Measurements from ENCODE around the gene ZBTB44.
"Not testable (repeated sequence)": the region's sequence is repeated elsewhere in the genome, so short reads cannot be mapped to it uniquely, and the experiment has no call there.

The ZBTB44 gene

DNA sequence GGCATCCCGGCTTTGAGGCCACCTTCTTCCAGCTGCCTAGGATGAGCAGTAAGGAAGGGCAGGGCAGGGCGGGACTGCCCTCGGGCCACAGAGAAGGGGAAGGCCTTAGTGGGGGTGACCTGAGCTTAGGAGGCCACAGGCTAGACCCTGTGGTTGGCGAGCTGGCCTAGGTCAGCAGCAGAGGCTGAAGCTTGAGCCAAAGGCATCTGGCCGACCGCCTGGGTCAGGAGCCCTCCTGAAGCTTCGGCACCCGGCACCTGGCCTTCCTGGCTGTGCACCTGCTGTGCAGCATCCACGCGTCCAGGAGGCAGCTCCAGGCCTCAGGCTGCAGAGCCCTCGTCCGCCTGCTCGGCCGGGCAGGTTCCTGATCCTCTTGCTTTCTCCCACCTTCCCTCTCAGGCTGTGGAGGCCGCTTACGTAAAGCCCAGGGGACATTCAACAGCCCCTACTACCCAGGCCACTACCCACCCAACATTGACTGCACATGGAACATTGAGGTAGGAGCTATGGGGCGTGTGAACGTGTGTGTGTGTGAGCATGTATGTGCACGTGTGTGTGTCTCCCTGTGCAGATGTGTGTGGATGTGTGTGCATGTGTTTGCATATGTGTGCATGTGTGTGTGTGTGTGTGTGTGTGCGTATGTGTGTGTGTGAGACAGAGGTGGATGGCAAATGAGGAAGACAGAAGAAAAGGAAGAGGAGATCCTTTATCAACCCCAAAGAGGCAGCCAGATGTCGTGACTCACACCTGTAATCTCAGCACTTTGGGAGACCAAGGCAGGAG is 120.3 kb downstream of the ZBTB44 start:
- DNase-seq (ENCODE audit: low spot score) = no peak
- TF ChIP-seq, protein P1, sequence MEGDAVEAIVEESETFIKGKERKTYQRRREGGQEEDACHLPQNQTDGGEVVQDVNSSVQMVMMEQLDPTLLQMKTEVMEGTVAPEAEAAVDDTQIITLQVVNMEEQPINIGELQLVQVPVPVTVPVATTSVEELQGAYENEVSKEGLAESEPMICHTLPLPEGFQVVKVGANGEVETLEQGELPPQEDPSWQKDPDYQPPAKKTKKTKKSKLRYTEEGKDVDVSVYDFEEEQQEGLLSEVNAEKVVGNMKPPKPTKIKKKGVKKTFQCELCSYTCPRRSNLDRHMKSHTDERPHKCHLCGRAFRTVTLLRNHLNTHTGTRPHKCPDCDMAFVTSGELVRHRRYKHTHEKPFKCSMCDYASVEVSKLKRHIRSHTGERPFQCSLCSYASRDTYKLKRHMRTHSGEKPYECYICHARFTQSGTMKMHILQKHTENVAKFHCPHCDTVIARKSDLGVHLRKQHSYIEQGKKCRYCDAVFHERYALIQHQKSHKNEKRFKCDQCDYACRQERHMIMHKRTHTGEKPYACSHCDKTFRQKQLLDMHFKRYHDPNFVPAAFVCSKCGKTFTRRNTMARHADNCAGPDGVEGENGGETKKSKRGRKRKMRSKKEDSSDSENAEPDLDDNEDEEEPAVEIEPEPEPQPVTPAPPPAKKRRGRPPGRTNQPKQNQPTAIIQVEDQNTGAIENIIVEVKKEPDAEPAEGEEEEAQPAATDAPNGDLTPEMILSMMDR (IDR thresholded peaks at IDR 0.05; ENCODE audit: poor library complexity, severe bottlenecking) = no peak
- Histone ChIP-seq H3K36me3 (ENCODE audit: low read depth) (peaks cover 22% of the 10 kb centered on the region), H3K9me3 (ENCODE audit: severe bottlenecking) (no peaks in the 10 kb centered on the region), H3K27me3 (ENCODE audit: insufficient read depth, poor library complexity, severe bottlenecking) (no peaks in the 10 kb centered on the region), H3K4me3 (ENCODE audit: severe bottlenecking) (no peak overlapping the region), H3K4me1 (ENCODE audit: insufficient read depth, poor library complexity, severe bottlenecking) (peaks cover 4% of the 10 kb centered on the region), H3K27ac (ENCODE audit: poor library complexity, severe bottlenecking) (no peak overlapping the region)
- no peak for ATAC-seq (ENCODE audit: low read depth)

DNA sequence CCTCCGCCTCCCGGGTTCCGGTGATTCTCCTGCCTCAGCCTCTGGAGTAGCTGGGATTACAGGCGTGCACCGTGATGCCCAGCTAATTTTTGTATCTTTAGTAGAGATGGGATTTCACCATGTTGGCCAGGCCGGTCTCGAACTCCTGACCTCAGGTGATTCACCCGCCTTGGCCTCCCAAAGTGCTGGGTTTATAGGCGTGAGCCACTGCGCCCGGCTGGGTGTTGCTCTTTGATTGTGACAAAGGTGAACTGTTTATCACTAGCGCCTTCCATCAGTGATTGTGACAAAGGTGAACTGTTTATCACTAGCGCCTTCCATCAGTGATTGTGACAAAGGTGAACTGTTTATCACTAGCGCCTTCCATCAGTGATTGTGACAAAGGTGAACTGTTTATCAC is 121.2 kb downstream of the ZBTB44 start:
- H3K4me3 ChIP-seq (ENCODE audit: severe bottlenecking); H3K27ac ChIP-seq (ENCODE audit: poor library complexity, severe bottlenecking); ATAC-seq (ENCODE audit: low read depth); H3K4me1 ChIP-seq (ENCODE audit: insufficient read depth, poor library complexity, severe bottlenecking); H3K9me3 ChIP-seq (ENCODE audit: severe bottlenecking); H3K27me3 ChIP-seq (ENCODE audit: insufficient read depth, poor library complexity, severe bottlenecking); DNase-seq (ENCODE audit: low spot score): not testable (repeated sequence)
- peaks cover 13% of the 10 kb centered on the region for H3K36me3 ChIP-seq (ENCODE audit: low read depth)

GRCh38 chr11:130192845-130193267 is 121.9 kb downstream of the ZBTB44 start:
- no peak overlapping the region for H3K4me3 ChIP-seq (ENCODE audit: severe bottlenecking)
- peaks cover 9% of the 10 kb centered on the region; the same call in 1 of the 2 replicates for H3K36me3 ChIP-seq (ENCODE audit: low read depth)
- no peaks in the 10 kb centered on the region for H3K27me3 ChIP-seq (ENCODE audit: insufficient read depth, poor library complexity, severe bottlenecking)
- DNase-seq (ENCODE audit: low spot score) (no peak), ATAC-seq (ENCODE audit: low read depth) (no peak)
- TF ChIP-seq, protein P1 (IDR thresholded peaks at IDR 0.05; ENCODE audit: poor library complexity, severe bottlenecking) = no peak
- no peaks in the 10 kb centered on the region for H3K9me3 ChIP-seq (ENCODE audit: severe bottlenecking)
- peaks cover under 1% of the 10 kb centered on the region for H3K4me1 ChIP-seq (ENCODE audit: insufficient read depth, poor library complexity, severe bottlenecking)
- H3K27ac ChIP-seq (ENCODE audit: poor library complexity, severe bottlenecking) = no peak overlapping the region

DNA sequence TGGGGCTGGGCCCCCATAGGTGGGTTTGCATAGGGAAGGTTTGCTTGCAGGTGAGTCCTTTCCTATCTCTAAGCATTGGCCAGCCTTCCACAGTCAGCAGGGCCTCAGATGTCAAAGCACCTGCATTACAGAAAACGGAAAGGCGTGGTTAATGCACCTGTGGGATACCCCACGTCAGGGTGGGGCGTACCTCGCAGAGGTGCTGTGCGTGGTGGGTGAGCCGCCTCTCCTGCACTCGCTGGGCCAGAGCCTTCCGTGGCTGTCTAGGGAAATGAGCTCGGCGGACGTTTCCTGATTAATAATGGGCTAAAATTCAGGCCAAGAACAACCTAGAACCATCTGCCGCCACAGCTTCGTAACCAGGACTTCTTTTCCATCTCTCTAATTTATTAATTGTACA is 122.8 kb downstream of the ZBTB44 start:
- no peaks in the 10 kb centered on the region for H3K9me3 ChIP-seq (ENCODE audit: severe bottlenecking)
- no peak overlapping the region for H3K27ac ChIP-seq (ENCODE audit: poor library complexity, severe bottlenecking)
- ATAC-seq (ENCODE audit: low read depth) = no peak
- DNase-seq (ENCODE audit: low spot score) = no peak
- H3K27me3 ChIP-seq (ENCODE audit: insufficient read depth, poor library complexity, severe bottlenecking) = no peaks in the 10 kb centered on the region
- H3K36me3 ChIP-seq (ENCODE audit: low read depth) = peaks cover 5% of the 10 kb centered on the region; the same call in 1 of the 2 replicates
- H3K4me3 ChIP-seq (ENCODE audit: severe bottlenecking) = no peak overlapping the region
- TF ChIP-seq, protein P1 (IDR thresholded peaks at IDR 0.05; ENCODE audit: poor library complexity, severe bottlenecking) = no peak
- H3K4me1 ChIP-seq (ENCODE audit: insufficient read depth, poor library complexity, severe bottlenecking) = no peaks in the 10 kb centered on the region

- no peak overlapping the region for H3K4me3 ChIP-seq (ENCODE audit: severe bottlenecking)
- ATAC-seq (ENCODE audit: low read depth) (no peak), DNase-seq (ENCODE audit: low spot score) (no peak)
- no peaks in the 10 kb centered on the region for H3K4me1 ChIP-seq (ENCODE audit: insufficient read depth, poor library complexity, severe bottlenecking)
- no peaks in the 10 kb centered on the region for H3K27me3 ChIP-seq (ENCODE audit: insufficient read depth, poor library complexity, severe bottlenecking)
- TF ChIP-seq, protein P1 (IDR thresholded peaks at IDR 0.05; ENCODE audit: poor library complexity, severe bottlenecking) = no peak
- no peak overlapping the region for H3K27ac ChIP-seq (ENCODE audit: poor library complexity, severe bottlenecking)
- no peaks in the 10 kb centered on the region for H3K9me3 ChIP-seq (ENCODE audit: severe bottlenecking)
- 0 out of 2 replicates have a peak, but pooled peaks cover 3% of the 10 kb centered on the region for H3K36me3 ChIP-seq (ENCODE audit: low read depth)
Measured at GRCh38 chr11:130190371-130190881, 124.3 kb downstream of the ZBTB44 start.
